HG03108 (cell line): ENCODE data around the gene KCNH1.

Source experiments
- ATAC-seq: cut with Tn5 transposase; IDR thresholded peaks from one replicate; pipeline ENCODE4 v1.9.1; 2021; ENCODE audit warnings: moderate library complexity; ENCODE audit not compliant: unreplicated experiment

The KCNH1 gene

DNA sequence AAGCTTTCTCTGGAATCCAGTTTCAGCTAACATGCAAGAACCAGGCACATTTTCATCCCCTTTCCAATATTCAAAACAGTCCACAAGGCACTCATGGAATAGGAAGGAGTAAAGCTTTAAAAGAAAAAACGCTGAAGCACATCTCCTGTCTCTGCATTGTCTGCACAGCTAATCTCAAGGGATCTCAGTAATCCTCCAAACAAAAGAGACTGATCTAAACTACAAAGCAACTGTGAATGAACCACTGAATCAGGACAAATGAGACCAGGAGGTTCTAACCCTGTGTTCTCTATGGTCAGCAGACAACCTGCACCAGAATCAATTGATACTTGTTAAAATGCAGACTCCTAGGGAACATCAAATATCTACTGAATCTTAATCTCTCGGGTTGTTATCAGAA lies 406.2 kb downstream of the KCNH1 start:
- ATAC-seq: no peak

DNA sequence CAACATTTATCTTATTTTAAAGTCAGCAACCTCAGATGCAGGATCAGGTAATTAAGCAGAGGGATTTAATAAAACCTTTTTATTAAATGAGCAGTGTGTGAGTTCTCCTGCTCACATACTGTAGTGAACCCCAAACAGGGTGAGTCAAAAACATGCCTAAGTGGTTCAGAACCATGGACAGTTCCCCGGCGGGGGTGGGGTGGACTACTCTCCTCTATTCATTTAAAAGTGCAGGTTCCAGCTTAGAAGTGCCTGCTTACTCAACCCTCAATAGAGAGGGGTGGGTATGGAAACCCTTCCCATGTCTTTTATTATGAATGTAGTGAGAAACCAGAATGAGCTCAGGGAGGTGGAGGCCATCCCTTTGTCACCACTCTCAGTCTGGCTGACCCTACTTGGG lies 407.3 kb downstream of the KCNH1 start:
- no peak for ATAC-seq

DNA sequence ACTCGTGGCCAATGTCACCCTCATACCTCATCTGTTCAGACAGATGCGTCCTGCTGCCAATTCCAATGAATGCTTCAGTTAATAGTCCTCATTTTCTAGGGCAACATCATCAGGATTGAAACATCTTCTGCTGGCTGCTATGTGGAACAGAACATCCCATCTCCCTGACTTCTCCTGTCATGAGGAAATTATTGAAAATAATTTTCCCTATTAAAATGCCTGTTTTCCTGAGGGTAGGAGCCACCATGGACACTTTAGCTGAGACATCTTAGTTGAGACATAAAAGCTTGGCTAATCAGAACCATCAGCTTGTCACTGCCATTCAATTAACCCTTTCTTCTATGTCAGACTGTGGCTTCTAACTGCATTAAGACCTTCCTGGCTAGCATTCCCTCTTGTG lies 409.2 kb downstream of the KCNH1 start:
- ATAC-seq: no peak

DNA sequence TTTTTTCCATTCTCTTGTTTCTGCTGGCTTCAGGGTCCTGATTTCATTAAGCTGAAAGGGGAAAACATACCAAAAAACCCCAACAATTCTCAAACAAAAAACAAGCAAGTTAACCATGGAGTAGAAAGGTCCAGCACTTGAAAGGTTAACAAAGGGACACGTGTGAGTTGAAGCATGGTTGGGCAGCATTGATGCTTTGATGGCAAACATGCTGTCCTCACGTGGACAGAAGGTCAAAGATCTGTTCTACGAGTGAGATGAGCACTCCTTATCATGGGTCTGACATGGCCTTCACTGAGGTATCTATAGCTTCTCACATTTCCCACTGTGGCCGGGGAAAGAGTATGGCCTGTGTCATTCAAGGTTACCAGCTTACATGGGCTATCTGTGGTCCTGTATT lies 410.3 kb downstream of the KCNH1 start:
- no peak for ATAC-seq

DNA sequence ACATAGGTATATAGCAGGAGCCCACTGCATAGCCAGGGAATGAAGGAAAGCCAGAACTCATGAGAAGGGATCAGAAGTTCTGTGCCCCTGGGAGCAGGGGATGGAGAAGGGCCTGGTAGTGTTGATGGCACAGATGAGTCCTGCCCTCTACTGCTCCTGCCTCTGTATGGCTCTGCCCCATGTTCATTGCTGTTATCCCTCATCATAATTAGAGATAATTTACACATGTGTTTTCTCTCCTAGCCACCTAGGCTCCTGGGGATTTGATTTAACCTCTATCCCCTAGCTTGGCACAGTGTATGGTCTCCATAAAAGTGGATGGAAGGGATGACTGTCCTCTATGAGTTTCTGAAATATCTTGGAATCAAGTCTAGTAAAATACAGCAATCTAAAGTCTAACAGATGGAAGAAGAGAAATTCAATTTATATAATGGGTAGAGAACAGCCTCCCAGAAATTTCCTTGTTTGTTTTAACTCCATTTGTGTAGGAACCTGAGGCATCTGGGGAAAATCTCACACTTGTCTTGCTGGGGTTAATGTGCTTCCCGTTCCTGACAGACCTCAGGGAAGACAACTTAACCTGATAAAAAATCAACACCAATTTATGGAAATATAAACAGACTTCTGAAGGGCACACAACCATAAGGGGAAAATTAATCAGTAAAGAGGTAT lies 411.4 kb downstream of the KCNH1 start:
- no peak for ATAC-seq

DNA sequence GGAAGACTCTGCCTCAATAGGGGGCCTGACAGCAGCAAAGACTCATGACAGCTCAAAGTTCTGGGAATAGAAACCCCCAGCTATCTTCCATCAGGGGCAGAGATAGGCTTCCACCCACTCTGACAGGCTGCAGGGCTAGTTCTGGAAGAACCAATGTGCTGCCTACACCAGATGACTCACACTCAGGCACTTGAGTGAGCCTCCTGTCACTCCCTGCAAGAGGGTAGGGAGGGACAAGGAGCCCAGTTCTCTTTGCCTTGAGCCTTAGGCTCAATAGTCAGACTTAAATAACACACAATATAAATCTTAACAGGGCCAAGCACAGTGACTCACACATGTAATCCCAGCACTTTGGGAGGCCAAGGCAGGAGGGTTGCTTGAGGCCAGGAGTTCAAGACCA lies 418.9 kb downstream of the KCNH1 start:
- ATAC-seq: no peak

DNA sequence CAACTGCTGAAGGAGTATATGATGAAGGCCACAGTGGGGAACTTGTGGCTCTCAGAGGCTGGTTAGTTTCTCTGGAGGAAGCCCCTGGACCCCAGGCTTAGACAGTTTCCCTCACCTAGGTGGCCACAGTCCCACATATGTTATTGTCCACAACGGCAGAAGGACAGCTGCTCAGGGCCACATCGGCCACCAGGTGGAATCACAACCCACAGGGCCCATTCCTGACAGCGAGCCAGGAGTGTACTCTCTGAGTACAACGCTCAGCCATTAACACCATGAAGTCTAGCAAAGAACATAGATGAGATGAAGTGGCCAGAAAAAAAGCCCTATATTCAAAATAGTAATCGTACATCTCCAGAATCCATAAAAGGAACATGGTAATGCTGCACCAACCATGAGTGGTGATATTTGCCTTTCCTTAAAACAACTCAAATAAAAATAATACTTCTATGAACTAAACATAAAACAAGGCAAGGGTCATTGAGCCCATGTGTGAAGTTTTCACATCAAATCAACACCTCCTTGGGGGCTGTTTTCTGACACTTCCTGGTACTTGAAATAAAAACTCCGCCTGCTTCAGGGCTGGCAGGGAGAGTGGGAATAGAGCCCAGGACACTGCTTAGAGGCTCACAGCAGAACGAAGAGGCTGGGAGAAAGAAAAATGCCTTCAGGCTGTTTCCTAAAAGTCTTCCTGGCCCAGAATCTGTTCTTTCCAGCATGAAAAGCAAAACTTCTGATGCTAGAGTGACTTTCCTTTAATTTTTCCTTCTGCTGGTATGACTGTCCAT lies 421.9 kb downstream of the KCNH1 start:
- ATAC-seq: no peak

DNA sequence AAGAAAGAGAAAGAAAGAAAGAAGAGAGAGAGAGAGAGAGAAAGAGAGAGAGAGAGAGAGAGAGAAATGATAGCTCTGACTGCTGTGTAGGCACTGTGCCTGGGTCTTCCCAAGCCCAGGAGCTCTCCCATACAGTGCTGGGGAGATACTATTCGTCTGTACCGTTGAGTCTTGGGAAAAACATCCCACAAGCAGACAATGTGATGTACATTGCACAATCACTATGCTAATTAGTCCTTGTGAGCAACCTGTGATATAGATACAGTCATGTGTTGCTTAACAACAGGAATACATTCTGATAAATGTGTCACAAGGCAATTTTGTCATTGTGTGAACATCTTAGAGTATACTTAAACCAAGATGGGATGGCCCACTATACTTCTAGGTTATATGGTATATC lies 424.2 kb downstream of the KCNH1 start:
- no peak for ATAC-seq

DNA sequence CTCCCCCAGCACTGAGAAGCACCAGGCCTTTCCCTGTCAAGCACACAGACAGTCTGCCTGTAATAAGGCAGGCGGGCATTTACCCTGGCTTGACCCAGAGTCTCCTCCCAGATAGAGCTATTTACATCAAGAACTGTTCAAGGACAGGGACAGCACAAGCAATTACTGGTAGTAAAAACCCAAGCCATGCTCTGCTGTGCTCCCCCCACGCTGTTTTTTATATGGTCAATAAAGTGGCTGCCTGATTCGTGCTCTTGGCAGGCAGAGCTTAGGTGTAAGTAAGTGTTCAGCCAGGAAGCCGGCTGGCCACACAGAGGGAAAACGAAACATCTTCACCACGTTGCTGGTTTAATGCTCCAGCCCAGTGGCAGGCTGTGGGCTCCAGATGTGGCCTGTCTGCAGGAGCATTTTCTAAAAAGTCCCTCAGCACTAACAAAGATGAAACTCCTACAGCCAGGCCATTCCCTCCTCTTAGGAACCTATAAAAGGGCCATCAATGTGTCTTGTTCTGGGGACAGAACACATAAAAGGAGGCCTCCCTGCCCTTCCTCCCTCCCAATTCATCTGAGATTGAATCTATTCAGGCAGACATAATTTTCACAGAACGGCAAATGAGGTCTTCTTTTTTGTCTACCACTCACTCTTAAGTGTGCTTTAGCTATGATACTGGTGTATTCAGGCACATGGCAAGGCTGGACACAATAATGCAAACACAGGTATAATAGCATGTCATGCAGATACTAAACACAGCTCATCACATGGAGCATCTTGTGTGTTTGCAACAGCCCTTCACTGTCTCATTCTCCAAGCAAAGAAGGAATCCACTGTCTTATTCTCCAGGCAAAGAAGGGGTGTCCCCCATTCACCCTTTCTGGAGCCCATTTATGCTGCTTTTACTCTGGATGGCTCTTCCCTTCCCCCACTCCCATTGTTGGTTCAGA lies 426.4 kb downstream of the KCNH1 start:
- no peak for ATAC-seq

DNA sequence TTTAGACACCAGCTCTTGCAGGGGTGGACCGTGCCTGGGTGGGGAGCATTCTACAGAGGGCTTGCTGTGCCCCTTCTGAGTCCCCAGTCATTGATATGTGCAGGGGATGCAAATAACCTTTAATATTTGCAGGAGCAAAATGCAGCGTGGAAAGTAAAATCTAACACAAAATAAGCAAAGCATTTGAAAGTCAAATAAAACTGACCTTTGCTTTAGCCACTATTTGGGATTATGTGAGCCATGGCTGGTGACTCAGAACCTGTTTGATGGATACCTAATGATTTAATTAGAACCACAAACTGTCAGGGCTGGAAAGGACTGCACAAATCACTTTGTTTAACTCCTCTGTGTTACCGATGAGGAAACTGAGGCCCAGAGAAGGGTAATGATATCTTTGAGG lies 427.7 kb downstream of the KCNH1 start:
- ATAC-seq: no peak

DNA sequence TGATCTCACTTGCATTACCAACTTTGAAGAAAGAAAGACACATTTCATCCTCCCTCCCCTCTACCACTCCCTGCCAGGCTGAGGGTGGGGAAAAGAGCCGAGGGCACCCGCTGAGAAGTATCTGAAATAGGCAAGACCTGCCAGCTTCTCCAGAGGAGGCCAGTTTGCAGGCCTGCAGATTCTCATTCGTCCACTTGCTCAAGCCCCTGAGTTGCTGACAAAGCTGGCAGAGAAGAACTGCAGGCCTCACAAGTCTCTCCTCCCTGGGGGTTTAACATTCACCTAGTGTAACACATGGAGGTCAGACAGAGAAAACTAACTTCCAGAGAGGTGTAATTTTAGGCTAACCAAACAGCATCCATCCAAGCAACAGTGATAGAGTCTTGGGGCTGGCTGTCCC lies 428.9 kb downstream of the KCNH1 start:
- no peak for ATAC-seq

DNA sequence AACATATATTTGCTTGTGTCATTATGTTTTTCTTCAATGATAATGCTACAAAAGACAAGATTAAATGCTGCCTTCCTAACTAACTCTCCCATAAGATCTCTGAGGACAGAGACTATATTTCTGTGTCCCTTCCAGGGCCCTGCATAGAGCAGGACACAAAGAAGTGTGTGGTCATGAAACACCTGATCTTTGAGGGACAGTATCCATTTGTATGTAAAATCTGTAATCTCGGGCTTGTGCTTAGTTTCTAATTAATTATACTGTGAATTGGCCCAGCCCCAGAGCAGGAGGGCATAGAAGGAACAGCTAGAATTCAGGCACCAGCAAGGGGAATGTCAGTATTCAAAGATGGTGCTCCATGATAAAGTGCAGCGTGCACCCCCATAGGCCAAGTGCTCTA lies 430.4 kb downstream of the KCNH1 start:
- no peak for ATAC-seq

DNA sequence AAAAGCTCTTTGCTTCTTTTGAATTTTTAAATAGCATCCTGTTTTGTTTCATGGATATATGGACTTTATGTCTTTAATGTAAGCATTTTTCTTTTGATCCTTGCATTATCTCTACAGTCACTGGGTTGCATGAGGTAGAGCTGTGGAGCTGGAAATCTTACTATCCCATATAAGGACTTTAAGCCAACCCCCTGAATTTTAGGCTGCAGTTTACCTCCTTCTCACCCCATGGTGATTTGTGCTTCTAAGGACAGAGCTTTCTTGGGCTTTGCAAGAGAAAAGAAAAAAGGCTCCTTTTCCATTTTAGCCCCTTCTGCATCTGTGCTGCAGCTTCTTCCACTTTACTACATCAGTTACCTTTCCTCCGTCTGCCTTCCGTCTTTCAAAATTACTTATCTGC lies 431.4 kb downstream of the KCNH1 start:
- ATAC-seq: no peak

DNA sequence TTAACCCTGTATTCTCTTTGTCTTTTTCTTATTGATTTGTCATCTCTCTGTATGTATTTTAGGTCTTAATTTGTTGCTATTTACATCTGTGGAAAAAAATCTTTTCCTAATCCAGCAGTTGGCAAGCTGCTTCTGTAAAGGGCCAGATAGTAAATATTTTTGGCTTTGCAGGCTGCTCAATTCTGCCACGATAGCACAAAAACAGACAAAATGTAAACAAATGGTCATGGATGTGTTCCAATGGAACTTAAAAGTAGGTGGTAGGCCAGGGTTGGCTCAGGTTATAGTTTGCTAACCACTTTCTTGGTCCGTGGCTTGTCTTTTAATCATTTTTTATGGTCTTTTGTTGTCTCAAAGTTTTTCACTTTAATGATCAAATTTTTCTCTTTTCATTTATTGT lies 433.4 kb downstream of the KCNH1 start:
- no peak for ATAC-seq

DNA sequence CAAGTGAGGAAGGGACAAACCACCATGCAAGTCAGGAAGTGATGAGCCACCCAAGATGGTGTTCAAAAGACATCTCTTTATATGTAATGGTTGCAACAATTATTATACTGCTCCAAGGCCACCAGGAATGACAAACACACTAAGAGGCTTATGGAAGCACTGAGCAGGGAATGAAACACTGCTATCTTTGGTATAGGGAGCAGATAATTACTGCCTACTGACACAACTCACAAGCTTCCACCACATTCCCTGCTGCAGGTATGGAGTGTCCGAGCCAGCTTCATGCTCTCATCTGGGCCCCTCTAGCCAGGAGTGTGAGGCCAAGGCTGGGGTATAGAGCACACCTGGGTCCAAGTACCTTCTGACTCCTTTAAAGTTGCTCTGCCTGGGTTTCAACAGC lies 433.9 kb downstream of the KCNH1 start:
- no peak for ATAC-seq

DNA sequence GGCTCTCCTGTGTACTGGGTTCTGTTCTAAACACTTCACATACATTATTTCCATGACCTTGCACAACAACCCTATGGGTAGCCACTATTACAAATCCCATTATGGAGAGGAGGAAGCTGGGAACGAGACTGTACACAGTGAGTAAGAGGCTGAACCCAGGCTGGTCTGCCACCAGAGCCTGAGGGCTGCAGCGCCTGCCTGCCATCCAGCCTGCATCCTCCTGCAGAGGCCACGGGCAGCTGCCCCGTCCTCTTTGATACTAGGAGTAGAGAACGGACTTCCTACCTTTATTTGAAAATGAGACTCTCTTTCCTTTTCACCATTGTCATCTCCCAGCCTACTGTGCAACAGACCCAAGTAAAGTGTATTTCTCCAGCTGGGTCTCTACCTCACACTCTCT lies 435.3 kb downstream of the KCNH1 start:
- no peak for ATAC-seq

DNA sequence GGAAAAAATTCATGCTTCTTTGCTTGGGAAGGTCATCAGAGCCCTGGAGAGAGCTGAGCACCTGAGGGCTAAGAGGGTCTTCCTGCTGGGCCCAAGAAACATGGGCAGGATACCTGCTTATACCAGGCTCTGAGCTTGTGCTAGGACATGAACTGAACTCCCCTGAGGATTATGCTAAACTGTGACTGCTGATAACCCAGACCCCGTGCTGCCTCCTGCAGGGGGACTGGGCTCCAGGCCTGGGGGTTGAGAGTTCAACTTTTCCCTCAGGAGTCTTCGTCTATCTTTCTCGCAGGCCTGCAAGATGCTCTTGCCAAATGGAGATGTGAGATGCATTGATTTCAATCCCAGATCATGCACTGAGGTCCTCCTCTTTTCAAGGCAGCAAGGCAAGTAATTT lies 436.8 kb downstream of the KCNH1 start:
- ATAC-seq: no peak

DNA sequence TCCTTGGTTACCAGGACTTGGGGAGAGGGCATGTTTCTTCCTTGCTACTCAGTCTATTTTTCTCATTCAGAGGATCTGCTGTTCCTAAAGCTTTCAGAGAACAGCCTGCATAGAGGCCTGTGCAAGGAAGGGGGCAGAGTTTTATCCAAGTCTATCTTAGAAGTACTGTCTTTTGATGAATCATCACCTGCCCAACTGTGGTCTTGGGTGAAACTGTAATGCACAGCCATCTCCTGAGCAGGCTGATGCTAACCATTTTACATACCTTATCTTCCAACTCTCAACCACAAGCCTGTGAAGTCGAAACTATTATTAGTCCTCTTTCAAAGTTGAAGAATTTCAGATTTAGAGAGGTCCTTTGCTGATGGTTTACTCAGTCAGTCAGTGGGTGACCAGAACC lies 437.2 kb downstream of the KCNH1 start:
- peak; percentile 95 for ATAC-seq

DNA sequence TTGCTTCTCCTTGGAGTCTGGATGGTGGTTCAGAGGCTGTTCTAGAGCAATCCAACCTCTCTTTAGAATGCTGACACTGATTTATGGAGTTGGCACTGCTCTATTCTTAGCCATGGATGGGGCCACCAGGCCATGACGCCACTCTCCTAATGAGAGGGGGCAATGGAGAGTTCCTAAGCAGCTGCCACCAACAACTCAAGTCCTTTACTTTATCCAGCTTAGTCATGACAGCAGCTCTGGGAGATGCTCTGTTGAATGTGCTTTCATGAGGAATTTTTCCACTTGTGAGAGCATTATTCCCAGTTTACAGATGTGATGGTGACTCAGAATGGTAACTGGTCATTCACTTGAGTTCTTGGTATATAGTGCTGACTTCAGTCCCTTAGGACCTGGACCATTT lies 438.9 kb downstream of the KCNH1 start:
- ATAC-seq: no peak

DNA sequence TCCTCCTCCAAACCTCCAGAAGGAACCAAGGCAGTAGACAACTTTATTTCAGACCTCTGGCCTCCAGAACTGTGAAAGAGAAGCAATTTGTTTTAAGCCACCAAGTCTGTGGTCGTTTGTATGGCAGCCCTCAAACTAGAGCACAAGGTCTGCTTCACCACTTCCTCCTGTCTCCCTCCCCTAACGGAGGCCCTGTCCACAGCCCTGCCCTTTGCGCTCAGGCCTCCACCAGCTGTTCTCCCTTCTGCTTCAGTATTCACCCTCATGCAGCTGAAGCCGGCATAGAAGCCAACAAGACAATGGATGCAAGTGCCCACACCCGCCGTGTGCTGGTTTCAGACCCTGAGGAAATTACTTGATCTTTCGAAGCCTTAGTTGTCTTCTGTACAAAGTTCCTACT lies 441.2 kb downstream of the KCNH1 start:
- no peak for ATAC-seq

DNA sequence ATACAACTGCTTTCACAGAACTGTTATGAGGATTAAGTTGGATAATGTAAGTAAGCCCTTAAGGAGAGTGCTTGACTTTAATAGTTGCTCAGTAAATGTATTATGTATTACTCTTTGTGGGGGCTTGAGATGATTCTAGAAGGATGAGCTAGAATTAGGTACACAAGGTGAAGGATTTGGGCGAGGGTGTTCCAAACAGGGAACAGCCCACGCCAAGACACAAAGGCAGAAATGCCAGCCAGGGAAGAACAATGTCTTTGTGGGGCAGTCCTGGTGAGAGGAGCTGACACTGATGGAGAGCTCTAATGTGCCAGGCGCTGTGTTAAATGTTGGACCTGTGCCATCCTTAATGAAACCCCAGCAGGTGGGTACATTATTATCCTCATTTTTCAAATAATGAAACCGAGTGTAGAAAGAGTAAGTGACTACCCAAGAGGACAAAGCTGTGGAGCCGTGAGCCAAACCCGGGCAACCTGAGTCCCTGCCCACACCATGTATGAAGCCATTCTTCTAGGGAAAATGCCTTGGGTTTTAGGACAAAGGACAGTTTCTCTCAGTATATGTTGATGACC lies 442.8 kb downstream of the KCNH1 start:
- no peak for ATAC-seq
